DOHH2 (cell line): ENCODE measurements around the gene PTGFRN.

Experiments
- H3F3A ChIP-seq: fragments of 200-600 bp; sonication (generic), shearing (Covaris generic); 2 replicates; pipeline ENCODE4 v1.6.0; 2016; ENCODE audit warnings: antibody characterized with exemption, mild to moderate bottlenecking; ENCODE audit not compliant: control insufficient read depth, insufficient read depth
- H3K27ac ChIP-seq: fragments of 200-600 bp; sonication (generic); 2 replicates; pipeline ENCODE4 v1.5.1; 2014; ENCODE audit warnings: low read depth, mild to moderate bottlenecking, low read length, moderate library complexity
- H3K27me3 ChIP-seq: fragments of 200-600 bp; sonication (generic); 2 replicates; pipeline ENCODE4 v1.6.1; 2014; ENCODE audit warnings: mild to moderate bottlenecking, low read length, mixed read lengths; ENCODE audit not compliant: control insufficient read depth
- H3K36me3 ChIP-seq: fragments of 200-600 bp; sonication (generic); 2 replicates; pipeline ENCODE4 v1.6.1; 2014; ENCODE audit warnings: mild to moderate bottlenecking, low read length, moderate library complexity, mixed read lengths; ENCODE audit not compliant: control insufficient read depth
- H3K4me1 ChIP-seq: fragments of 200-600 bp; sonication (generic); 2 replicates; pipeline ENCODE4 v1.6.1; 2014; ENCODE audit warnings: mild to moderate bottlenecking, low read length, mixed read lengths; ENCODE audit not compliant: control insufficient read depth
- H3K4me2 ChIP-seq: fragments of 200-600 bp; sonication (generic); 2 replicates; pipeline ENCODE4 v1.6.0; 2014; ENCODE audit warnings: mild to moderate bottlenecking, low read length, moderate library complexity
- H3K4me3 ChIP-seq: fragments of 200-600 bp; sonication (generic); 2 replicates; pipeline ENCODE4 v1.5.1; 2014; ENCODE audit warnings: mild to moderate bottlenecking, low read length, mixed read lengths
- H3K79me2 ChIP-seq: fragments of 200-600 bp; sonication (generic); 2 replicates; pipeline ENCODE4 v1.6.1; 2014; ENCODE audit warnings: mild to moderate bottlenecking, low read length, mixed read lengths; ENCODE audit not compliant: control insufficient read depth
- H3K9me2 ChIP-seq: fragments of 200-600 bp; sonication (generic); replicated peaks from 2 replicates; pipeline ENCODE4 v1.6.1; 2014; ENCODE audit warnings: mild to moderate bottlenecking, low read length, mixed read lengths; ENCODE audit not compliant: control insufficient read depth
- H3K9me3 ChIP-seq: fragments of 200-600 bp; sonication (generic); 2 replicates; pipeline ENCODE4 v1.6.1; 2014; ENCODE audit warnings: antibody characterized with exemption, low read length, mixed read lengths; ENCODE audit not compliant: control insufficient read depth, insufficient read depth
- H4K20me1 ChIP-seq: fragments of 200-600 bp; sonication (generic); 2 replicates; pipeline ENCODE4 v1.6.0; 2014; ENCODE audit warnings: low read depth, mild to moderate bottlenecking, antibody characterized with exemption, low read length, moderate library complexity; ENCODE audit not compliant: control insufficient read depth, insufficient read depth
- CTCF ChIP-seq: fragments of 200-600 bp; sonication (generic); IDR thresholded peaks from one replicate; pipeline ENCODE4 v1.5.1; 2014; ENCODE audit warnings: antibody characterized with exemption, mild to moderate bottlenecking, low read depth, low read length; ENCODE audit not compliant: poor library complexity, severe bottlenecking
- EZH2phosphoT487 ChIP-seq: fragments of 200-600 bp; sonication (generic); IDR thresholded peaks from 2 replicates; pipeline ENCODE4 v1.6.1; 2017; ENCODE audit warnings: borderline replicate concordance, mild to moderate bottlenecking, antibody characterized with exemption, low read length, moderate library complexity, mixed read lengths

The PTGFRN gene

GRCh38 chr1:116990612-116991151 is 81.0 kb downstream of the PTGFRN start:
- Histone ChIP-seq H3K4me3 (no peak overlapping the region), H3K4me1 (no peaks in the 10 kb centered on the region), H3K79me2 (no peaks in the 10 kb centered on the region), H3K9me3 (no peaks in the 10 kb centered on the region), H3K27ac (no peak overlapping the region), H3F3A (no peaks in the 10 kb centered on the region), H3K36me3 (no peaks in the 10 kb centered on the region), H4K20me1 (no peaks in the 10 kb centered on the region), H3K27me3 (no peaks in the 10 kb centered on the region), H3K9me2 (no peaks in the 10 kb centered on the region), H3K4me2 (no peak overlapping the region)
- TF ChIP-seq CTCF (no peak), EZH2phosphoT487 (no peak)

- Histone ChIP-seq H3K27me3 (no peaks in the 10 kb centered on the region), H3K9me2 (no peaks in the 10 kb centered on the region), H3K27ac (no peak overlapping the region), H3F3A (no peaks in the 10 kb centered on the region), H3K9me3 (no peaks in the 10 kb centered on the region), H3K36me3 (no peaks in the 10 kb centered on the region), H3K4me3 (no peak overlapping the region), H3K4me1 (no peaks in the 10 kb centered on the region), H4K20me1 (no peaks in the 10 kb centered on the region), H3K4me2 (no peak overlapping the region), H3K79me2 (no peaks in the 10 kb centered on the region)
- no peak for TF ChIP-seq CTCF
- TF ChIP-seq EZH2phosphoT487: no peak
Measured at GRCh38 chr1:116991171-116991845, 81.6 kb downstream of the PTGFRN start.

GRCh38 chr1:116991918-116992317 is 82.2 kb downstream of the PTGFRN start:
- no peaks in the 10 kb centered on the region for H4K20me1 ChIP-seq
- H3F3A ChIP-seq: no peaks in the 10 kb centered on the region
- no peaks in the 10 kb centered on the region for H3K79me2 ChIP-seq
- no peaks in the 10 kb centered on the region for H3K36me3 ChIP-seq
- no peaks in the 10 kb centered on the region for H3K27me3 ChIP-seq
- no peak for TF ChIP-seq CTCF
- no peak for TF ChIP-seq EZH2phosphoT487
- no peak overlapping the region for H3K27ac ChIP-seq
- no peaks in the 10 kb centered on the region for H3K9me3 ChIP-seq
- no peak overlapping the region for H3K4me2 ChIP-seq
- no peaks in the 10 kb centered on the region for H3K4me1 ChIP-seq
- H3K4me3 ChIP-seq: no peak overlapping the region
- H3K9me2 ChIP-seq: no peaks in the 10 kb centered on the region
